Kidney (tissue), 14 donors: ENCODE results near the gene PTPRT. TPM values are rescaled to one million over a fixed set of nuclear protein-coding genes. Genes with fewer than 3 reads are reported as not detected.

Experiments used
- DNase-seq, 5 donors: peaks; one replicate each; pipeline ENCODE4 v3.0.0-alpha.2; 2013 to 2020
- FAIRE-seq: peaks from 2 replicates; lab custom pipeline; 2012; peaks lifted over from hg19 to GRCh38; lab: Jason Lieb, UNC
- H3K27ac ChIP-seq, 2 donors: one replicate each; pipeline ENCODE4 v1.7.0; 2013; ENCODE audit warnings: low read depth in 2 of 2, low read length in 2 of 2, inconsistent platforms in 1 of 2
- H3K27me3 ChIP-seq: one replicate; pipeline ENCODE4 v1.7.1; 2013; ENCODE audit warnings: low read length, inconsistent platforms; ENCODE audit not compliant: control insufficient read depth, insufficient read depth
- H3K36me3 ChIP-seq, 3 donors: one replicate each; pipeline versions ENCODE4 v1.7.0 to v1.7.1; 2013; ENCODE audit warnings: low read length in 3 of 3, control low read depth in 1 of 3, inconsistent platforms in 1 of 3; ENCODE audit not compliant: insufficient read depth in 3 of 3, control insufficient read depth in 2 of 3
- H3K4me1 ChIP-seq, 3 donors: one replicate each; pipeline versions ENCODE4 v1.7.0 to v1.7.1; 2013; ENCODE audit warnings: low read length in 3 of 3, inconsistent platforms in 1 of 3, low read depth in 1 of 3; ENCODE audit not compliant: control insufficient read depth in 2 of 3, insufficient read depth in 2 of 3
- H3K4me3 ChIP-seq, 3 donors: one replicate each; pipeline versions ENCODE4 v1.7.0 to v1.8.1; 2013; ENCODE audit warnings: low read length in 3 of 3, control low read depth in 1 of 3, inconsistent platforms in 1 of 3
- H3K9ac ChIP-seq, 3 donors: one replicate each; pipeline versions ENCODE4 v1.7.0 to v1.7.1; 2013; ENCODE audit warnings: low read length in 3 of 3, control low read depth in 1 of 3, inconsistent platforms in 1 of 3
- H3K9me3 ChIP-seq, 3 donors: one replicate each; pipeline versions ENCODE4 v1.7.0 to v1.7.1; 2013; ENCODE audit warnings: low read length in 3 of 3, control low read depth in 1 of 3, inconsistent platforms in 1 of 3; ENCODE audit not compliant: control insufficient read depth in 2 of 3, insufficient read depth in 1 of 3
- CTCF ChIP-seq: IDR thresholded peaks from 3 replicates; pipeline ENCODE4 v1.5.1; 2012; ENCODE audit warnings: mild to moderate bottlenecking, moderate library complexity, borderline replicate concordance; ENCODE audit not compliant: insufficient read depth; ENCODE audit errors: extremely low read depth
- intact Hi-C: fragments of 100-400 bp; cut with DNase I; formaldehyde crosslinking; loops from one replicate; pipeline ENCODE4 v1.11.1; 2022
- polyA plus RNA-seq: library from polyadenylated mRNA; stranded (reverse); fragments of 350-450 nt; fragmentation: Illumina TruSeq; extraction: RNeasy Lipid Tissue Mini Kit (QIAGEN cat#74804); gene quantifications from one replicate; pipeline ENCODE4 v1.2.3, GENCODE V29; 2014; ENCODE audit warnings: low read depth, low replicate concordance; ENCODE audit not compliant: insufficient read depth
- total RNA-seq: library from RNA; stranded (reverse); fragmentation: NEBNext Ultra II Directional; extraction: Animal tissue kit (Norgen Biotek cat#: 25700); gene quantifications from one replicate; pipeline ENCODE4 v1.2.1, GENCODE V29; 2021
- donor health status: control.
- donor health status: control.
- donor health status: control.
- donor health status: control.
- donor health status: control.
- donor health status: DM: yes; HTN: yes; CAD: no.
- donor health status: Normal renal cell carcinoma (clear cell type).

PTPRT gene
- total and polyA plus RNA-seq, 2 donors from 2014 or later: 0.60 TPM; not detected in 1

GRCh38 chr20:42340368-42340767 is 849.3 kb downstream of the PTPRT start:
- Histone ChIP-seq H3K4me3 (no peak overlapping the region), H3K9ac (no peak overlapping the region), H3K9me3 (no peaks in the 10 kb centered on the region), H3K36me3 (no peaks in the 10 kb centered on the region), H3K27me3 (no peaks in the 10 kb centered on the region), H3K4me1 (no peaks in the 10 kb centered on the region), H3K27ac (no peak overlapping the region)
- DNase-seq (no peak), FAIRE-seq (no peak)
- intact Hi-C loops: no loop called here
- no peak for TF ChIP-seq CTCF

GRCh38 chr20:42338294-42339201 is 851.2 kb downstream of the PTPRT start:
- intact Hi-C loops: no loop called here
- Histone ChIP-seq H3K9ac (no peak overlapping the region), H3K9me3 (no peaks in the 10 kb centered on the region), H3K27ac (no peak overlapping the region), H3K36me3 (no peaks in the 10 kb centered on the region), H3K4me1 (no peaks in the 10 kb centered on the region), H3K4me3 (no peak overlapping the region), H3K27me3 (no peaks in the 10 kb centered on the region)
- DNase-seq (no peak), FAIRE-seq (no peak)
- TF ChIP-seq CTCF: no peak

- H3K9me3 ChIP-seq: no peaks in the 10 kb centered on the region
- H3K4me1 ChIP-seq: no peaks in the 10 kb centered on the region
- H3K36me3 ChIP-seq: no peaks in the 10 kb centered on the region
- H3K4me3 ChIP-seq: no peak overlapping the region
- DNase-seq: no peak
- H3K27me3 ChIP-seq: no peaks in the 10 kb centered on the region
- FAIRE-seq: no peak
- TF ChIP-seq CTCF: no peak
- H3K9ac ChIP-seq: no peak overlapping the region
- intact Hi-C loops: no loop called here
- H3K27ac ChIP-seq: no peak overlapping the region
These were observed 853.1 kb downstream of the PTPRT start for GRCh38 chr20:42336576-42336975.
